SK-N-SH treated with all-trans-retinoic acid at 6 μM for 48 hours (cell line): ENCODE measurements around the gene SUSD6.

ENCODE experiments used
- ARNTL ChIP-seq: fragments of 450-650 bp; formaldehyde crosslinking; IDR thresholded peaks from 2 replicates; pipeline ENCODE4 v1.5.0; 2020; ENCODE audit warnings: low read depth, mild to moderate bottlenecking, moderate library complexity, borderline replicate concordance
- BACH2 ChIP-seq: fragments of 250-450 bp; sonication (Bioruptor Pico); IDR thresholded peaks from 2 replicates; pipeline ENCODE4 v1.9.0; 2021; ENCODE audit warnings: mild to moderate bottlenecking, borderline replicate concordance
- CSDC2 ChIP-seq: fragments of 250-450 bp; sonication (Bioruptor Pico); IDR thresholded peaks from 2 replicates; pipeline ENCODE4 v1.5.0; 2020; ENCODE audit warnings: mild to moderate bottlenecking, moderate library complexity
- ESRRG ChIP-seq: fragments of 250-450 bp; sonication (Bioruptor Pico); IDR thresholded peaks from 2 replicates; pipeline ENCODE4 v1.6.1; 2021; ENCODE audit warnings: mild to moderate bottlenecking
- GLIS3 ChIP-seq: fragments of 250-450 bp; sonication (Bioruptor Pico); IDR thresholded peaks from 2 replicates; pipeline ENCODE4 v1.5.0; 2020; ENCODE audit warnings: mild to moderate bottlenecking, moderate library complexity
- PPARA ChIP-seq: fragments of 250-450 bp; sonication (Bioruptor Pico); IDR thresholded peaks from 2 replicates; pipeline ENCODE4 v1.5.0; 2020; ENCODE audit warnings: mild to moderate bottlenecking, borderline replicate concordance
- ZC3H10 ChIP-seq: fragments of 250-450 bp; sonication (Bioruptor Pico); IDR thresholded peaks from 2 replicates; pipeline ENCODE4 v1.5.1; 2021; ENCODE audit warnings: mild to moderate bottlenecking, moderate library complexity
- ZFP30 ChIP-seq: fragments of 450-650 bp; formaldehyde crosslinking; IDR thresholded peaks from 2 replicates; pipeline ENCODE4 v1.5.0; 2022; ENCODE audit warnings: mild to moderate bottlenecking, moderate library complexity
- ZNF565 ChIP-seq: fragments of 450-650 bp; formaldehyde crosslinking; conservative IDR thresholded peaks from 2 replicates; pipeline ENCODE4 v1.5.0; 2020; ENCODE audit warnings: low read depth, mild to moderate bottlenecking, moderate library complexity
- ZNF8 ChIP-seq: fragments of 450-650 bp; formaldehyde crosslinking; IDR thresholded peaks from 2 replicates; pipeline ENCODE4 v1.5.0; 2020; ENCODE audit warnings: mild to moderate bottlenecking, moderate library complexity
- TF ChIP-seq, protein P1 (sequence below): fragments of 250-450 bp; sonication (Bioruptor Pico); IDR thresholded peaks from 2 replicates; pipeline ENCODE4 v1.5.1; 2021; ENCODE audit warnings: mild to moderate bottlenecking, moderate library complexity
- TF ChIP-seq, protein P2 (sequence below): fragments of 250-450 bp; sonication (Bioruptor Pico); IDR thresholded peaks from 2 replicates; pipeline ENCODE4 v1.8.0; 2020; ENCODE audit warnings: mild to moderate bottlenecking, moderate library complexity, borderline replicate concordance

DNA sequence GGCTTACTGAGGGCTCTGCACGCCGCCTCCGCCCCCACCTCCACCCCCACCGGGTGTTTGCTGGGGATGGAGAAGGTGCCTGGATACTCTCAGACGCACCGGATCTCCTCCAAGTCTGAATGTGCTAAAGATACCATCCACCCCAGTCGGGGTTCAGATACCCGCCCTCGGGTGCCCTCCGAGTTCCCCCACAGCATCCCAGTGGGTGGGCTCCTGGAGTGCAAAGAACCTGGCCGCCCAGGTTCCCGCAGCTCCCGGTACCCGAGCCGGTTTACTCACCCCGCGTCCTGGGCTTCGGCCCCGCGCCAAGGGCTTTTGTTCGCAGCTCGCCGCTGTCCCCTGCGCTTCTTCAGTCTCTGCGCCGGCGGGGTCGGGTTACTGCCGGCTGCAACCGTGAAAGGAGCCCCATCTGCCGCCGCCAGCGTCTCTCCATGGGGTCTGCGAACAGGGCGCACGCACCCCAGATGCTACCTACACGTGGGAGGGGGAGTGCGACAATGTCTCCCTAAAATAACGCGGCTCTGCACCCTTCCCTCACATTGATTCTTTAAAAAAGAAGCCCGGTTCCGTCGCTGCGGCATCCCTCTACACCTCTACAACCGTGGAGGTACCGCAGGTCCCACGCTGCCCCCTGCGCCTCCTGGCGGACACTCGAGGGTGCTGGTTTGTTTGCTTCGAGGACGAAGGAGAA is 37.0 kb upstream of the SUSD6 start, which contains the start of gene CCDC177:
- TF ChIP-seq BACH2 (CRISPR knock-in tag): no peak
- TF ChIP-seq, protein P1, sequence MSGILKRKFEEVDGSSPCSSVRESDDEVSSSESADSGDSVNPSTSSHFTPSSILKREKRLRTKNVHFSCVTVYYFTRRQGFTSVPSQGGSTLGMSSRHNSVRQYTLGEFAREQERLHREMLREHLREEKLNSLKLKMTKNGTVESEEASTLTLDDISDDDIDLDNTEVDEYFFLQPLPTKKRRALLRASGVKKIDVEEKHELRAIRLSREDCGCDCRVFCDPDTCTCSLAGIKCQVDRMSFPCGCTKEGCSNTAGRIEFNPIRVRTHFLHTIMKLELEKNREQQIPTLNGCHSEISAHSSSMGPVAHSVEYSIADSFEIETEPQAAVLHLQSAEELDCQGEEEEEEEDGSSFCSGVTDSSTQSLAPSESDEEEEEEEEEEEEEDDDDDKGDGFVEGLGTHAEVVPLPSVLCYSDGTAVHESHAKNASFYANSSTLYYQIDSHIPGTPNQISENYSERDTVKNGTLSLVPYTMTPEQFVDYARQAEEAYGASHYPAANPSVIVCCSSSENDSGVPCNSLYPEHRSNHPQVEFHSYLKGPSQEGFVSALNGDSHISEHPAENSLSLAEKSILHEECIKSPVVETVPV (CRISPR knock-in tag): no peak
- TF ChIP-seq, protein P2, sequence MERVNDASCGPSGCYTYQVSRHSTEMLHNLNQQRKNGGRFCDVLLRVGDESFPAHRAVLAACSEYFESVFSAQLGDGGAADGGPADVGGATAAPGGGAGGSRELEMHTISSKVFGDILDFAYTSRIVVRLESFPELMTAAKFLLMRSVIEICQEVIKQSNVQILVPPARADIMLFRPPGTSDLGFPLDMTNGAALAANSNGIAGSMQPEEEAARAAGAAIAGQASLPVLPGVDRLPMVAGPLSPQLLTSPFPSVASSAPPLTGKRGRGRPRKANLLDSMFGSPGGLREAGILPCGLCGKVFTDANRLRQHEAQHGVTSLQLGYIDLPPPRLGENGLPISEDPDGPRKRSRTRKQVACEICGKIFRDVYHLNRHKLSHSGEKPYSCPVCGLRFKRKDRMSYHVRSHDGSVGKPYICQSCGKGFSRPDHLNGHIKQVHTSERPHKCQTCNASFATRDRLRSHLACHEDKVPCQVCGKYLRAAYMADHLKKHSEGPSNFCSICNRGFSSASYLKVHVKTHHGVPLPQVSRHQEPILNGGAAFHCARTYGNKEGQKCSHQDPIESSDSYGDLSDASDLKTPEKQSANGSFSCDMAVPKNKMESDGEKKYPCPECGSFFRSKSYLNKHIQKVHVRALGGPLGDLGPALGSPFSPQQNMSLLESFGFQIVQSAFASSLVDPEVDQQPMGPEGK (CRISPR knock-in tag): no peak
- no peak for TF ChIP-seq ESRRG (CRISPR knock-in tag)
- TF ChIP-seq ZNF8 (CRISPR knock-in tag): no peak
- no peak for TF ChIP-seq GLIS3 (CRISPR knock-in tag)
- no peak for TF ChIP-seq PPARA
- TF ChIP-seq ARNTL (CRISPR knock-in tag): no peak
- TF ChIP-seq ZNF565 (CRISPR knock-in tag): no peak
- TF ChIP-seq CSDC2 (CRISPR knock-in tag): no peak
- TF ChIP-seq ZC3H10: no peak
- TF ChIP-seq ZFP30 (CRISPR knock-in tag): no peak
